ENCODE results near the gene CDK3.

CDK3 gene

DNA sequence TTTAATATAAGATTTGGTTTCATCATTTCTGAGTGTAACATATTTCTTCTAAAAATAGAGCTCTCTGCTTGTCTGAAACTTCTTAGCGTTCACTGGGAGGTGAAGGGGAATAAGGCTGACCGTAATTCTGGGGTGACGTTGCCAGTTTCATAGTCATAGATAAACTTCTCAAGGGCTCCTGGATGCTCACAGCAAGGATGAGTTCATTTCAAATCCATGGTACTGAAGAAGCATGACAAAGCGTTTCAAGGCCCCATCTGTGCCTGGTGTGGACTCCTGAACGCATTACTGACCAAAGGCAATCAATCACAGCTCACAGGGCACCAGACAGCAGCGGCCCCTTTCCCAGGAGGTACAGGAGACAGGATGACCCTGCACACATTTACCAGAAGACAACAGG, 38.5 kb downstream of the CDK3 start:
- TF ChIP-seq TAF1 (IDR thresholded peaks at IDR 0.05; ENCODE audit: borderline replicate concordance, insufficient read depth, low read length) (no peak), SIN3A (IDR thresholded peaks at IDR 0.05; ENCODE audit: borderline replicate concordance, insufficient read depth, low read length) (no peak), FOXP2 (optimal IDR thresholded peaks at IDR 0.05; ENCODE audit: borderline replicate concordance, extremely low read depth, extremely low read length, insufficient read depth) (no peak), POLR2AphosphoS5 (IDR thresholded peaks at IDR 0.05; ENCODE audit: low read depth, low read length) (no peak)
- TF ChIP-seq, protein P1, sequence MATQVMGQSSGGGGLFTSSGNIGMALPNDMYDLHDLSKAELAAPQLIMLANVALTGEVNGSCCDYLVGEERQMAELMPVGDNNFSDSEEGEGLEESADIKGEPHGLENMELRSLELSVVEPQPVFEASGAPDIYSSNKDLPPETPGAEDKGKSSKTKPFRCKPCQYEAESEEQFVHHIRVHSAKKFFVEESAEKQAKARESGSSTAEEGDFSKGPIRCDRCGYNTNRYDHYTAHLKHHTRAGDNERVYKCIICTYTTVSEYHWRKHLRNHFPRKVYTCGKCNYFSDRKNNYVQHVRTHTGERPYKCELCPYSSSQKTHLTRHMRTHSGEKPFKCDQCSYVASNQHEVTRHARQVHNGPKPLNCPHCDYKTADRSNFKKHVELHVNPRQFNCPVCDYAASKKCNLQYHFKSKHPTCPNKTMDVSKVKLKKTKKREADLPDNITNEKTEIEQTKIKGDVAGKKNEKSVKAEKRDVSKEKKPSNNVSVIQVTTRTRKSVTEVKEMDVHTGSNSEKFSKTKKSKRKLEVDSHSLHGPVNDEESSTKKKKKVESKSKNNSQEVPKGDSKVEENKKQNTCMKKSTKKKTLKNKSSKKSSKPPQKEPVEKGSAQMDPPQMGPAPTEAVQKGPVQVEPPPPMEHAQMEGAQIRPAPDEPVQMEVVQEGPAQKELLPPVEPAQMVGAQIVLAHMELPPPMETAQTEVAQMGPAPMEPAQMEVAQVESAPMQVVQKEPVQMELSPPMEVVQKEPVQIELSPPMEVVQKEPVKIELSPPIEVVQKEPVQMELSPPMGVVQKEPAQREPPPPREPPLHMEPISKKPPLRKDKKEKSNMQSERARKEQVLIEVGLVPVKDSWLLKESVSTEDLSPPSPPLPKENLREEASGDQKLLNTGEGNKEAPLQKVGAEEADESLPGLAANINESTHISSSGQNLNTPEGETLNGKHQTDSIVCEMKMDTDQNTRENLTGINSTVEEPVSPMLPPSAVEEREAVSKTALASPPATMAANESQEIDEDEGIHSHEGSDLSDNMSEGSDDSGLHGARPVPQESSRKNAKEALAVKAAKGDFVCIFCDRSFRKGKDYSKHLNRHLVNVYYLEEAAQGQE (IDR thresholded peaks at IDR 0.05; ENCODE audit: insufficient read depth in 1 of 2, low read depth in 2 of 2, low read length in 2 of 2) = no peak

DNA sequence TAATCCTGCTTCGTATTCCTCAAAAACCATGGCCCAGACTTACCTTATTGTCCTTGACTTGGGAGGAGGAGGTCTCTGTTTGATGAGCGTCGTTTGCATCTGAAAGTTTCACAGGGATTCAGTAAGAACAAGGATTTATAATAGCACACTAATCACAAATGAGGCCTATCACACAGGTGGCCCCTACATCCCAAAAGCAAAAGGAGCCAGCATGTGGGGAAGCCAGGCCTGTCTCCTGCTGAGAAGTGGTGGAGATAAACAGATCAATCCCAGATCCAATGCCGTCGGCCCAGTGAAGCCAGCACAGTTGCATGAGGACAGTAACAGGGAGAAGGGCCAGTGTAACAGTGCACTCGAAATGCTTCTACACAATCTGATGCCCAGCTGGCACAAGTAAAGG, 39.7 kb downstream of the CDK3 start:
- TF ChIP-seq FOXP2 (optimal IDR thresholded peaks at IDR 0.05; ENCODE audit: borderline replicate concordance, extremely low read depth, extremely low read length, insufficient read depth) (no peak), POLR2AphosphoS5 (IDR thresholded peaks at IDR 0.05; ENCODE audit: low read depth, low read length) (no peak), TAF1 (IDR thresholded peaks at IDR 0.05; ENCODE audit: borderline replicate concordance, insufficient read depth, low read length) (no peak), SIN3A (IDR thresholded peaks at IDR 0.05; ENCODE audit: borderline replicate concordance, insufficient read depth, low read length) (no peak)
- TF ChIP-seq, protein P1 (IDR thresholded peaks at IDR 0.05; ENCODE audit: insufficient read depth in 1 of 2, low read depth in 2 of 2, low read length in 2 of 2) = no peak

DNA sequence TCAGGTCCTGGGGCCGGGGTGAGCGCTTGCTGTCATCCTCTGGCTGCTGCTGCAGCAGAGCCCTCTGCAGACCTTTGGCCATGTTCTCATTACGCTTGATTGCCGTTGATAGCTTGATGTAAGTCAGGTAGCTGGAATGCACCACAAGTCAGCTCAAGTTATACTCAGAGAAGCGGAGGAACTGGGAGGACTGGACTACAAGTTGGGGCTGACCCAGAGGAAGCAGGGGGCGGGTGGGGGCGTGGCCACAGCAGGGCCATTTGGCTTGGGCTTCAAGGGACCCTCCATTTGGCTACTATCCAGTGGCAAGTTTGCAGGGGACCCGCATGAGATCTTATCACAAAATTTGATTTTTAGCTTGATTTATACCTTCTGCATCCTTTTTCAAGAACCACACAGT, 45.4 kb downstream of the CDK3 start:
- TF ChIP-seq POLR2AphosphoS5 (IDR thresholded peaks at IDR 0.05; ENCODE audit: low read depth, low read length) = no peak
- TF ChIP-seq, protein P1 (IDR thresholded peaks at IDR 0.05; ENCODE audit: insufficient read depth in 1 of 2, low read depth in 2 of 2, low read length in 2 of 2) = no peak
- no peak for TF ChIP-seq SIN3A (IDR thresholded peaks at IDR 0.05; ENCODE audit: borderline replicate concordance, insufficient read depth, low read length)
- TF ChIP-seq TAF1 (IDR thresholded peaks at IDR 0.05; ENCODE audit: borderline replicate concordance, insufficient read depth, low read length) = no peak
- TF ChIP-seq FOXP2 (optimal IDR thresholded peaks at IDR 0.05; ENCODE audit: borderline replicate concordance, extremely low read depth, extremely low read length, insufficient read depth) = no peak

DNA sequence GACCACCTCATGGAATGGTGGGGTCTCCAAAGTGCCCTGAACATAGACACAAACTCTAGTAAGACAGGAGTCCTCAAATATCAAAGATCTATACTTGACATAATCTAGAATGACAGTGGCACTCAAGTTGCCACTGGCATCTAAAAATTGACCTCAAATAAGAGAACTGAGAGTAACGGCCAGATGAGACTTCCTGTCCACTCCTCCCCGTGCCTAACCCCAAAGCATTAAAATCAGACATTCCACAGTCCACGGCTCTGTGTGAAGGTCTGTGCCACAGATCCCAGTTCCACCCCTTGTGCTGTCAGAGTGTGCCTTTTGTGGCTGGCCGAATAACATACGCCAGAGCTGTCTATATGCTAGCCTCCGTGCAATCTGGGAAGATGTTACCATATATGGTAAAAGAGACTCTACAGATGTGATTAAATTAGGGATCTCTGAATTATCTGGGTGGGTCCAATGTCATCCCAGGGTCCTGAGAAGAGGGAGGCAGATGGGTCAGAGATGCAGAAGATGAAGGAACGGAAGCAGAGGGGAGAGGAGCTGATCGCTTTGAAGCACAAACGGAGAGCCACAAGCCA, 47.5 kb downstream of the CDK3 start:
- TF ChIP-seq POLR2AphosphoS5 (IDR thresholded peaks at IDR 0.05; ENCODE audit: low read depth, low read length) (no peak), SIN3A (IDR thresholded peaks at IDR 0.05; ENCODE audit: borderline replicate concordance, insufficient read depth, low read length) (no peak), TAF1 (IDR thresholded peaks at IDR 0.05; ENCODE audit: borderline replicate concordance, insufficient read depth, low read length) (no peak), FOXP2 (optimal IDR thresholded peaks at IDR 0.05; ENCODE audit: borderline replicate concordance, extremely low read depth, extremely low read length, insufficient read depth) (no peak)
- TF ChIP-seq, protein P1 (IDR thresholded peaks at IDR 0.05; ENCODE audit: insufficient read depth in 1 of 2, low read depth in 2 of 2, low read length in 2 of 2) = no peak

All from PFSK-1 (cell line).